ENCODE measurements around the gene FMN1. TPM values are rescaled to one million over a fixed set of nuclear protein-coding genes. Genes with fewer than 3 reads are reported as not detected.

The FMN1 gene
- polyA plus RNA-seq, 3 donors, result 0.28 to 3.7 (median 0.34) TPM

GRCh38 chr15:33157371-33158037, 37.0 kb downstream of the FMN1 start:
- peak overlapping the region in 1 of 3 experiments; percentile 9 for H3K4me3 ChIP-seq (replicated peaks in 1 of 3; ENCODE audit: low read depth in 2 of 3, low read length in 3 of 3)
- H2AFZ ChIP-seq (ENCODE audit: insufficient read depth, low read depth, low read length, poor library complexity, severe bottlenecking), result no peak overlapping the region
- TF ChIP-seq, protein P1, sequence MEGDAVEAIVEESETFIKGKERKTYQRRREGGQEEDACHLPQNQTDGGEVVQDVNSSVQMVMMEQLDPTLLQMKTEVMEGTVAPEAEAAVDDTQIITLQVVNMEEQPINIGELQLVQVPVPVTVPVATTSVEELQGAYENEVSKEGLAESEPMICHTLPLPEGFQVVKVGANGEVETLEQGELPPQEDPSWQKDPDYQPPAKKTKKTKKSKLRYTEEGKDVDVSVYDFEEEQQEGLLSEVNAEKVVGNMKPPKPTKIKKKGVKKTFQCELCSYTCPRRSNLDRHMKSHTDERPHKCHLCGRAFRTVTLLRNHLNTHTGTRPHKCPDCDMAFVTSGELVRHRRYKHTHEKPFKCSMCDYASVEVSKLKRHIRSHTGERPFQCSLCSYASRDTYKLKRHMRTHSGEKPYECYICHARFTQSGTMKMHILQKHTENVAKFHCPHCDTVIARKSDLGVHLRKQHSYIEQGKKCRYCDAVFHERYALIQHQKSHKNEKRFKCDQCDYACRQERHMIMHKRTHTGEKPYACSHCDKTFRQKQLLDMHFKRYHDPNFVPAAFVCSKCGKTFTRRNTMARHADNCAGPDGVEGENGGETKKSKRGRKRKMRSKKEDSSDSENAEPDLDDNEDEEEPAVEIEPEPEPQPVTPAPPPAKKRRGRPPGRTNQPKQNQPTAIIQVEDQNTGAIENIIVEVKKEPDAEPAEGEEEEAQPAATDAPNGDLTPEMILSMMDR (IDR thresholded peaks at IDR 0.05), result no peak
- H4K20me1 ChIP-seq (ENCODE audit: insufficient read depth, low read length), result no peaks in the 10 kb centered on the region
- Mint-ChIP-seq H3K36me3 (peaks cover 0 to 3% of the 10 kb centered on the region in 2 donors), H3K4me3 (no peak overlapping the region), H3K27ac (peak overlapping the region; percentile 44 to 85 (median 75)), H3K4me1 (peaks cover 83% of the 10 kb centered on the region), H3K27me3 (ENCODE audit: low read depth in 3 of 3) (no peaks in the 10 kb centered on the region), H3K9me3 (peaks cover 0 to 6% (median 0%) of the 10 kb centered on the region in 7 donors)
- peaks cover 5% of the 10 kb centered on the region for H3K79me2 ChIP-seq (ENCODE audit: insufficient read depth, low read length)
- peak overlapping the region; percentile 17 for H3K4me2 ChIP-seq (replicated peaks; ENCODE audit: extremely low read depth, low read length, poor library complexity, severe bottlenecking)
- intact Hi-C loops (cut with micrococcal nuclease), result loop anchor here in 1 of 2 donors (5.0 kb wide), 1 partner anchor 40 kb away; no protein-coding TSS in a partner anchor
- H3K27me3 ChIP-seq (ENCODE audit: control insufficient read depth in 2 of 2, insufficient read depth in 2 of 2, low read length in 2 of 2), result no peaks in the 10 kb centered on the region
- H3K9me3 ChIP-seq (replicated peaks in 1 of 2; ENCODE audit: control insufficient read depth in 1 of 2, insufficient read depth in 1 of 2, low read length in 2 of 2), result no peaks in the 10 kb centered on the region
- 86% methylated on average over 3 of the region's 6 CpGs for WGBS (ENCODE audit: insufficient coverage)
- H3K27ac ChIP-seq (ENCODE audit: low read depth in 1 of 2, low read length in 2 of 2), result peak overlapping the region; percentile 1 to 54
- peak in 2 of 3 donors; percentile 45 to 78 for DNase-seq
- H3K4me1 ChIP-seq (ENCODE audit: control insufficient read depth in 1 of 2, insufficient read depth in 2 of 2, low read length in 2 of 2), result peaks cover 93 to 97% of the 10 kb centered on the region in 2 donors
- no peaks in the 10 kb centered on the region for H3K36me3 ChIP-seq (replicated peaks in 1 of 2; ENCODE audit: control insufficient read depth in 1 of 2, insufficient read depth in 2 of 2, low read length in 2 of 2)
- no peak overlapping the region for H3K9ac ChIP-seq (ENCODE audit: insufficient read depth, low read length, poor library complexity, severe bottlenecking)

DNA sequence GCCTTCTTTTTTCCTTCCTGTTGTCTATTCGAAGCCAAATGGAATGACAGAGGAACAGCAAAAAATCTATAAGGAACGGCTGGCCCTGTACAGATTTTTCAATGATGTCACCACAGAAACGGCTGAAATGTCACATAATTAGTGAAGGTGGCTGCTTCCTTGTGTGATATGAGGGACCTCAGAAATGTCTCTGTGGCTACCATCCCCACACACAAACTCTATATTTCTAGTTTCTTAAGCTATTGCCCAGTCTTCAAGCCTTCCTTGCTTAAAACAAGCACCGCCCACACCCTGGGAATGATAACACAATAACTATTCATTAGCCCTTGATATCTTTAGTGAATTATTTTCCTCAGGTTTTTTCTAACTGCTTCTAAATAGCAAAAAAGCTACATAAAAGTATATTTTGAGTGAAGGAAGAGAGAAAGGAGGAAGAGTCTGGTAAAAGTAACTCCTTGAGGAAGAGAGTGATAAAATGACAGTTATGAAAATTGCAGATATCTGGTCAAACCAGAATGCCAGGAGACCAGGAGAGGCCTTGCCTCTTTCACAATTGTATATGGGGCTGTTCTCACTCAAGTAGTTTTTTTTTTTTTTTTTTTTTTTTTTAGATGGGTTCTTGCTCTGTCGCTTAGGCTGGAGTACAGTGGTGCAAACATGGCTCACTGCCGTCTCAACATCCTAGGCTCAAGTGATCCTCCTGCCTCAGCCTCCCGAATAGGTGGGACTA, 38.7 kb downstream of the FMN1 start:
- H3K9me3 ChIP-seq (replicated peaks in 1 of 2; ENCODE audit: control insufficient read depth in 1 of 2, insufficient read depth in 1 of 2, low read length in 2 of 2), result no peaks in the 10 kb centered on the region
- Mint-ChIP-seq H3K4me3 (peak overlapping the region in 1 of 2 donors; percentile 21), H3K27me3 (ENCODE audit: low read depth in 3 of 3) (no peaks in the 10 kb centered on the region), H3K27ac (peak overlapping the region; percentile 65 to 99 (median 96)), H3K9me3 (peaks cover 0 to 6% (median 0%) of the 10 kb centered on the region in 7 donors), H3K4me1 (peaks cover 91% of the 10 kb centered on the region), H3K36me3 (peaks cover 0 to 3% of the 10 kb centered on the region in 2 donors)
- DNase-seq, result no peak
- no peak overlapping the region for H2AFZ ChIP-seq (ENCODE audit: insufficient read depth, low read depth, low read length, poor library complexity, severe bottlenecking)
- peak overlapping the region; percentile 3 for H3K4me2 ChIP-seq (replicated peaks; ENCODE audit: extremely low read depth, low read length, poor library complexity, severe bottlenecking)
- H3K36me3 ChIP-seq (replicated peaks in 1 of 2; ENCODE audit: control insufficient read depth in 1 of 2, insufficient read depth in 2 of 2, low read length in 2 of 2), result no peaks in the 10 kb centered on the region
- H3K79me2 ChIP-seq (ENCODE audit: insufficient read depth, low read length), result peaks cover 12% of the 10 kb centered on the region
- intact Hi-C loops (cut with micrococcal nuclease), result loop anchor here in 1 of 2 donors (5.0 kb wide), 1 partner anchor 41 kb away; no protein-coding TSS in a partner anchor
- TF ChIP-seq, protein P1 (IDR thresholded peaks at IDR 0.05), result no peak
- no CpG with 5 or more reads among the region's 7 CpGs for WGBS (ENCODE audit: insufficient coverage)
- H3K9ac ChIP-seq (ENCODE audit: insufficient read depth, low read length, poor library complexity, severe bottlenecking), result no peak overlapping the region
- peak overlapping the region in 1 of 2 donors; percentile 85 for H3K27ac ChIP-seq (ENCODE audit: low read depth in 1 of 2, low read length in 2 of 2)
- H3K4me3 ChIP-seq (replicated peaks in 1 of 3; ENCODE audit: low read depth in 2 of 3, low read length in 3 of 3), result no peak overlapping the region
- H3K27me3 ChIP-seq (ENCODE audit: control insufficient read depth in 2 of 2, insufficient read depth in 2 of 2, low read length in 2 of 2), result no peaks in the 10 kb centered on the region
- H3K4me1 ChIP-seq (ENCODE audit: control insufficient read depth in 1 of 2, insufficient read depth in 2 of 2, low read length in 2 of 2), result peaks cover 94 to 100% of the 10 kb centered on the region in 2 donors
- H4K20me1 ChIP-seq (ENCODE audit: insufficient read depth, low read length), result peaks cover under 1% of the 10 kb centered on the region
